ENCODE measurements around the gene CEMIP.
A peak's percentile ranks its signal among the peaks of the same experiment; 100 is the strongest.
"Not testable (repeated sequence)": the region's sequence is repeated elsewhere in the genome, so short reads cannot be mapped to it uniquely, and the experiment has no call there.

Gene CEMIP

GRCh38 chr15:80763235-80763634 lies 15.9 kb upstream of the CEMIP start:
- DNase-seq: not testable (repeated sequence)

GRCh38 chr15:80764535-80764934 lies 14.6 kb upstream of the CEMIP start:
- no peak for DNase-seq

GRCh38 chr15:80766275-80766674 lies 12.9 kb upstream of the CEMIP start:
- DNase-seq: no peak

GRCh38 chr15:80768158-80768557 lies 11.0 kb upstream of the CEMIP start:
- DNase-seq: no peak

- no peak for DNase-seq
Observed at GRCh38 chr15:80769153-80769828, 9.9 kb upstream of the CEMIP start.

- no peak for DNase-seq
Observed at GRCh38 chr15:80769829-80770705, 9.1 kb upstream of the CEMIP start.

GRCh38 chr15:80773122-80773551 lies 6.0 kb upstream of the CEMIP start:
- DNase-seq: no peak

- DNase-seq: no peak
Observed at GRCh38 chr15:80773792-80774352, 5.3 kb upstream of the CEMIP start.

GRCh38 chr15:80774486-80774885 lies 4.7 kb upstream of the CEMIP start:
- no peak for DNase-seq

GRCh38 chr15:80775338-80775737 lies 3.8 kb upstream of the CEMIP start:
- no peak for DNase-seq

- DNase-seq: peak; percentile 66 to 80
Observed at GRCh38 chr15:80776420-80777045, 2.6 kb upstream of the CEMIP start.

- no peak for DNase-seq
Observed at GRCh38 chr15:80777137-80777536, 2.0 kb upstream of the CEMIP start.

GRCh38 chr15:80777826-80778620 lies 1.1 kb upstream of the CEMIP start:
- no peak for DNase-seq

- DNase-seq: no peak
Observed at GRCh38 chr15:80778621-80778963, 578 bp upstream of the CEMIP start.

- no peak for DNase-seq
Observed at GRCh38 chr15:80779658-80780415, 667 bp downstream of the CEMIP start.

GRCh38 chr15:80780416-80781221 lies 1.4 kb downstream of the CEMIP start:
- DNase-seq: peak; percentile 44 to 66

GRCh38 chr15:80783260-80783659 lies 4.1 kb downstream of the CEMIP start:
- DNase-seq: no peak

- no peak for DNase-seq
Observed at GRCh38 chr15:80785335-80785734, 6.2 kb downstream of the CEMIP start.

- no peak for DNase-seq
Observed at GRCh38 chr15:80785811-80786354, 6.7 kb downstream of the CEMIP start.

- no peak for DNase-seq
Observed at GRCh38 chr15:80787316-80787715, 8.1 kb downstream of the CEMIP start.

GRCh38 chr15:80788536-80788935 lies 9.4 kb downstream of the CEMIP start:
- no peak for DNase-seq
